K562 (cell line): Measurements from ENCODE around the gene HYAL1. TPM values are rescaled to one million over a fixed set of nuclear protein-coding genes. Genes with fewer than 3 reads are reported as not detected.

Experiments used
- EP400 ChIP-seq: fragments of 450-650 bp; IDR thresholded peaks from 2 replicates; pipeline ENCODE4 v1.6.1; 2017; ENCODE audit warnings: antibody characterized with exemption, mild to moderate bottlenecking, moderate library complexity
- FIP1L1 ChIP-seq: fragments of 200-400 bp; formaldehyde crosslinking; IDR thresholded peaks from 2 replicates; pipeline ENCODE4 v1.6.1; 2018; ENCODE audit warnings: mild to moderate bottlenecking, low read depth, low read length; ENCODE audit not compliant: poor library complexity, severe bottlenecking
- FOXK1 ChIP-seq: sonication (generic); formaldehyde crosslinking; IDR thresholded peaks from 2 replicates; pipeline ENCODE4 v1.8.0; 2022; ENCODE audit warnings: missing genetic modification reagents, mild to moderate bottlenecking, borderline replicate concordance
- NEUROD1 ChIP-seq: fragments of 150-350 bp; IDR thresholded peaks from 2 replicates; pipeline ENCODE4 v1.6.1; 2014; ENCODE audit warnings: borderline replicate concordance, low read length, low read depth; ENCODE audit not compliant: partially characterized antibody
- RBFOX2 ChIP-seq: fragments of 200-400 bp; formaldehyde crosslinking; IDR thresholded peaks from 2 replicates; pipeline ENCODE4 v1.6.1; 2017; ENCODE audit warnings: low read depth, mild to moderate bottlenecking, low read length, moderate library complexity
- ZFX ChIP-seq: sonication (generic); formaldehyde crosslinking; IDR thresholded peaks from 2 replicates; pipeline ENCODE4 v1.8.0; 2022; ENCODE audit warnings: mild to moderate bottlenecking, missing genetic modification reagents, moderate library complexity
- polyA plus RNA-seq, 8 experiments: library from polyadenylated mRNA; depleted of rRNA in 4 of 8; stranded (reverse) in 5 of 8; unstranded in 3 of 8; fragments of >200 nt; fragmentation: Nextera tagmentation in 2 of 8; fragmentation: Illumina TruSeq in 1 of 8; extraction: Ambion mirVana in 2 of 8; extraction: Trizol in 1 of 8; gene quantifications; 2 replicates each; pipeline versions ENCODE4 v1.2.1 to v1.2.3, GENCODE V29; 2011 to 2014; ENCODE audit warnings: inconsistent platforms in 1 of 8, missing spikeins in 1 of 8
- total RNA-seq, 7 experiments: library from RNA; depleted of rRNA in 6 of 7; stranded (reverse); fragments of >200 nt in 6 of 7; fragmentation: Illumina TruSeq in 2 of 7; extraction: Trizol in 2 of 7; gene quantifications; 2 replicates each; pipeline versions ENCODE4 v1.2.1 to v1.2.3, GENCODE V29; 2011 to 2021; ENCODE audit warnings: low replicate concordance in 1 of 7
- TF ChIP-seq, protein P1 (sequence below): fragments of 450-650 bp; IDR thresholded peaks from 2 replicates; pipeline ENCODE4 v1.6.1; 2016; ENCODE audit warnings: borderline replicate concordance
- TF ChIP-seq, protein P2 (sequence below): fragments of 450-650 bp; IDR thresholded peaks from 2 replicates; pipeline ENCODE4 v1.6.1; 2016; ENCODE audit warnings: mild to moderate bottlenecking, moderate library complexity

Gene HYAL1
- total and polyA plus RNA-seq, 9 of the 15 experiments (the other 6 are each of a cell fraction or from before 2014, with no cell fraction given) = 1.4 to 8.5 (median 4.7) TPM

DNA sequence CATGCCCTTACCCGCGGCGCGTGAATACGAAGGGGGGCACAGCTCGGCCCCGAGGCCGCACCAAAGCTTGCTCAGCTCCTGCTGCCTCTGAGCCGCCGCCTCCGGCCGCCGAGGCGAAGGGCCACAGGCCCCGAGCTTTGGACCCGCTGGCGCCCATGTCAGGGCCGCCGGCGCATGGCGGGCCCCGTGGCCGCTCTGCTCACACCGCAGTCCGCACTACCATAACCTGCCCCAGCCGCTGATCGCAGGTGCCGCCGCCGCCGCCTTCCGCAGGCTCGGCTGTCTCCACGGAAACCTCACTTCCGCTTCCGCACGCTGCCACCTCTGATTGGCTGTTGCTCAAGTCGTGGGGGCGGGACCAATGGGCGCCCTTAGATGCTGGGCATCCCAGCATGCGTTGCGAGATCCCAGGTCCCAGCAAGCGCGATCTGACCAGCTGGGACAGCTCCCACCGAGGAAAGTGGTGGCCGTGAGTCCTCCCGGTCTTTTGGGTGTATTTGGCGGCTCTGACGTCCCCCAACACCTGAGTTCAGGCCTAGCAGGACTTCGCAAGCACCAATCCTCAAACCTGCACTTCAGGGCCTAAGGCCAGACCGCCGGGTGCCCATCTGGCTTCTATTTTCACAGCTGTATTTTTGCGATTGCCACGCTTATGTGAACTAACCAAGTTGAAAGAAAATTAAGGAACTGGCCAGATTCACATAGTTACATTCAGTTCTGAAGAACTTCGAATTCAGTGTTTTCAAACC lies 24.7 kb upstream of the HYAL1 start, which contains the start of gene TUSC2 (continued):
- peak; percentile 25 for TF ChIP-seq NEUROD1
- TF ChIP-seq FOXK1 (CRISPR knock-in tag) = 0 out of 2 replicates have a peak, but pooled peaks have one; percentile 33
- TF ChIP-seq, protein P1, sequence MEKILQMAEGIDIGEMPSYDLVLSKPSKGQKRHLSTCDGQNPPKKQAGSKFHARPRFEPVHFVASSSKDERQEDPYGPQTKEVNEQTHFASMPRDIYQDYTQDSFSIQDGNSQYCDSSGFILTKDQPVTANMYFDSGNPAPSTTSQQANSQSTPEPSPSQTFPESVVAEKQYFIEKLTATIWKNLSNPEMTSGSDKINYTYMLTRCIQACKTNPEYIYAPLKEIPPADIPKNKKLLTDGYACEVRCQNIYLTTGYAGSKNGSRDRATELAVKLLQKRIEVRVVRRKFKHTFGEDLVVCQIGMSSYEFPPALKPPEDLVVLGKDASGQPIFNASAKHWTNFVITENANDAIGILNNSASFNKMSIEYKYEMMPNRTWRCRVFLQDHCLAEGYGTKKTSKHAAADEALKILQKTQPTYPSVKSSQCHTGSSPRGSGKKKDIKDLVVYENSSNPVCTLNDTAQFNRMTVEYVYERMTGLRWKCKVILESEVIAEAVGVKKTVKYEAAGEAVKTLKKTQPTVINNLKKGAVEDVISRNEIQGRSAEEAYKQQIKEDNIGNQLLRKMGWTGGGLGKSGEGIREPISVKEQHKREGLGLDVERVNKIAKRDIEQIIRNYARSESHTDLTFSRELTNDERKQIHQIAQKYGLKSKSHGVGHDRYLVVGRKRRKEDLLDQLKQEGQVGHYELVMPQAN = peak; percentile 70
- TF ChIP-seq, protein P2, sequence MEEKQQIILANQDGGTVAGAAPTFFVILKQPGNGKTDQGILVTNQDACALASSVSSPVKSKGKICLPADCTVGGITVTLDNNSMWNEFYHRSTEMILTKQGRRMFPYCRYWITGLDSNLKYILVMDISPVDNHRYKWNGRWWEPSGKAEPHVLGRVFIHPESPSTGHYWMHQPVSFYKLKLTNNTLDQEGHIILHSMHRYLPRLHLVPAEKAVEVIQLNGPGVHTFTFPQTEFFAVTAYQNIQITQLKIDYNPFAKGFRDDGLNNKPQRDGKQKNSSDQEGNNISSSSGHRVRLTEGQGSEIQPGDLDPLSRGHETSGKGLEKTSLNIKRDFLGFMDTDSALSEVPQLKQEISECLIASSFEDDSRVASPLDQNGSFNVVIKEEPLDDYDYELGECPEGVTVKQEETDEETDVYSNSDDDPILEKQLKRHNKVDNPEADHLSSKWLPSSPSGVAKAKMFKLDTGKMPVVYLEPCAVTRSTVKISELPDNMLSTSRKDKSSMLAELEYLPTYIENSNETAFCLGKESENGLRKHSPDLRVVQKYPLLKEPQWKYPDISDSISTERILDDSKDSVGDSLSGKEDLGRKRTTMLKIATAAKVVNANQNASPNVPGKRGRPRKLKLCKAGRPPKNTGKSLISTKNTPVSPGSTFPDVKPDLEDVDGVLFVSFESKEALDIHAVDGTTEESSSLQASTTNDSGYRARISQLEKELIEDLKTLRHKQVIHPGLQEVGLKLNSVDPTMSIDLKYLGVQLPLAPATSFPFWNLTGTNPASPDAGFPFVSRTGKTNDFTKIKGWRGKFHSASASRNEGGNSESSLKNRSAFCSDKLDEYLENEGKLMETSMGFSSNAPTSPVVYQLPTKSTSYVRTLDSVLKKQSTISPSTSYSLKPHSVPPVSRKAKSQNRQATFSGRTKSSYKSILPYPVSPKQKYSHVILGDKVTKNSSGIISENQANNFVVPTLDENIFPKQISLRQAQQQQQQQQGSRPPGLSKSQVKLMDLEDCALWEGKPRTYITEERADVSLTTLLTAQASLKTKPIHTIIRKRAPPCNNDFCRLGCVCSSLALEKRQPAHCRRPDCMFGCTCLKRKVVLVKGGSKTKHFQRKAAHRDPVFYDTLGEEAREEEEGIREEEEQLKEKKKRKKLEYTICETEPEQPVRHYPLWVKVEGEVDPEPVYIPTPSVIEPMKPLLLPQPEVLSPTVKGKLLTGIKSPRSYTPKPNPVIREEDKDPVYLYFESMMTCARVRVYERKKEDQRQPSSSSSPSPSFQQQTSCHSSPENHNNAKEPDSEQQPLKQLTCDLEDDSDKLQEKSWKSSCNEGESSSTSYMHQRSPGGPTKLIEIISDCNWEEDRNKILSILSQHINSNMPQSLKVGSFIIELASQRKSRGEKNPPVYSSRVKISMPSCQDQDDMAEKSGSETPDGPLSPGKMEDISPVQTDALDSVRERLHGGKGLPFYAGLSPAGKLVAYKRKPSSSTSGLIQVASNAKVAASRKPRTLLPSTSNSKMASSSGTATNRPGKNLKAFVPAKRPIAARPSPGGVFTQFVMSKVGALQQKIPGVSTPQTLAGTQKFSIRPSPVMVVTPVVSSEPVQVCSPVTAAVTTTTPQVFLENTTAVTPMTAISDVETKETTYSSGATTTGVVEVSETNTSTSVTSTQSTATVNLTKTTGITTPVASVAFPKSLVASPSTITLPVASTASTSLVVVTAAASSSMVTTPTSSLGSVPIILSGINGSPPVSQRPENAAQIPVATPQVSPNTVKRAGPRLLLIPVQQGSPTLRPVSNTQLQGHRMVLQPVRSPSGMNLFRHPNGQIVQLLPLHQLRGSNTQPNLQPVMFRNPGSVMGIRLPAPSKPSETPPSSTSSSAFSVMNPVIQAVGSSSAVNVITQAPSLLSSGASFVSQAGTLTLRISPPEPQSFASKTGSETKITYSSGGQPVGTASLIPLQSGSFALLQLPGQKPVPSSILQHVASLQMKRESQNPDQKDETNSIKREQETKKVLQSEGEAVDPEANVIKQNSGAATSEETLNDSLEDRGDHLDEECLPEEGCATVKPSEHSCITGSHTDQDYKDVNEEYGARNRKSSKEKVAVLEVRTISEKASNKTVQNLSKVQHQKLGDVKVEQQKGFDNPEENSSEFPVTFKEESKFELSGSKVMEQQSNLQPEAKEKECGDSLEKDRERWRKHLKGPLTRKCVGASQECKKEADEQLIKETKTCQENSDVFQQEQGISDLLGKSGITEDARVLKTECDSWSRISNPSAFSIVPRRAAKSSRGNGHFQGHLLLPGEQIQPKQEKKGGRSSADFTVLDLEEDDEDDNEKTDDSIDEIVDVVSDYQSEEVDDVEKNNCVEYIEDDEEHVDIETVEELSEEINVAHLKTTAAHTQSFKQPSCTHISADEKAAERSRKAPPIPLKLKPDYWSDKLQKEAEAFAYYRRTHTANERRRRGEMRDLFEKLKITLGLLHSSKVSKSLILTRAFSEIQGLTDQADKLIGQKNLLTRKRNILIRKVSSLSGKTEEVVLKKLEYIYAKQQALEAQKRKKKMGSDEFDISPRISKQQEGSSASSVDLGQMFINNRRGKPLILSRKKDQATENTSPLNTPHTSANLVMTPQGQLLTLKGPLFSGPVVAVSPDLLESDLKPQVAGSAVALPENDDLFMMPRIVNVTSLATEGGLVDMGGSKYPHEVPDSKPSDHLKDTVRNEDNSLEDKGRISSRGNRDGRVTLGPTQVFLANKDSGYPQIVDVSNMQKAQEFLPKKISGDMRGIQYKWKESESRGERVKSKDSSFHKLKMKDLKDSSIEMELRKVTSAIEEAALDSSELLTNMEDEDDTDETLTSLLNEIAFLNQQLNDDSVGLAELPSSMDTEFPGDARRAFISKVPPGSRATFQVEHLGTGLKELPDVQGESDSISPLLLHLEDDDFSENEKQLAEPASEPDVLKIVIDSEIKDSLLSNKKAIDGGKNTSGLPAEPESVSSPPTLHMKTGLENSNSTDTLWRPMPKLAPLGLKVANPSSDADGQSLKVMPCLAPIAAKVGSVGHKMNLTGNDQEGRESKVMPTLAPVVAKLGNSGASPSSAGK = no peak
- peak; percentile 83 for TF ChIP-seq RBFOX2
- TF ChIP-seq ZFX (CRISPR knock-in tag) = peak; percentile 29
- TF ChIP-seq EP400 = peak; percentile 40; the same call in 1 of the 2 replicates
- peak; percentile 79 for TF ChIP-seq FIP1L1
